SH-SY5Y (cell line): ENCODE measurements around the gene SLC12A4.

Source experiments
- GATA2 ChIP-seq: IDR thresholded peaks from 2 replicates; pipeline ENCODE4 v1.6.1; 2011; ENCODE audit warnings: mild to moderate bottlenecking, low read depth, low read length
- GATA3 ChIP-seq: IDR thresholded peaks from 2 replicates; pipeline ENCODE4 v1.6.1; 2011; ENCODE audit warnings: low read depth, mild to moderate bottlenecking, low read length, moderate library complexity

DNA sequence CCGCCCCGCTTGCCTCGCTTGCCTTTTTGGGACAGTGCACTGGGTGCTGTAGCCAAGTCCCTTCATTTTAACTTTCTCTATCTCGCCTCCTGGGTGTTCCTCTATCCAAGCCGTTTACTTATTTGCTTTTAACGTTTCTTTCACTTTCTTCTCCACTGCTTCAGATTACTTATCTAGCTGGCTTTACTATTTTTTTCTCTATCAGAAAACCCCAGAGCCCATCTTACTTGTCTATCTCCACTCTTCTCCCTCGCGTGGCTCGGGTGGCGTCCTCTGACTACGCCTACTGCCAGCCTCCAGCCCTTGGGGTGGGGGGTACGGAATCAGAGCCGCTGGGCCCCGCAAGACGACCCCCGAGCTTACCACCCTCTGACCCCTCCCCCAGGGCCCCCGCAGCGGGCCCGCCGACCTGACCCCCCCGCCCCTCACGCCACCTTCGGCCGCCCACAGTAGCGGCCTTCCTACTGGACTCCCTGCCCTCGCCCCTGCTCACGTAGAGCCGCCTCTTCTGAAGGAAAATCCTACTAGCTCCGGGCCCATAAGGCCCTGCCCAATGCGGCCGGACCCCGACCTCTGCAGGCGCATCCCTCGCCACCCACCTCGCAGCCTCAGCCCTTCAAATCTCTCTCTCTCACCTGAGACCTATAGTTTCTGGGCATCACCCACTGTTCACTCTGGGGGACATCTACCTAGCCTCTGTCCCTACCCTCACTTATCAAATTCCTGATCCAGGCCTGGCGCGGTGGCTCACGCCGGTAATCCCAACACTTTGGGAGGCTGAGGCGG is 1.0 kb upstream of the SLC12A4 start:
- TF ChIP-seq GATA2 (no peak), GATA3 (no peak)
